ENCODE results near the gene CREB3.

GRCh38 chr9:35728041-35728971 is 4.2 kb upstream of the CREB3 start:
- TF ChIP-seq CTCF (IDR thresholded peaks at IDR 0.05; ENCODE audit: low read length) (no peak), EZH2 (optimal IDR thresholded peaks at IDR 0.05; ENCODE audit: low read depth, low read length) (no peak)
